COR-L47 (cell line): ENCODE results near the gene OR11L1.

Experiments used
- DNase-seq: peaks from one replicate; lab custom pipeline; 2025; lab: John Stamatoyannopoulos, UW

The OR11L1 gene, protein sequence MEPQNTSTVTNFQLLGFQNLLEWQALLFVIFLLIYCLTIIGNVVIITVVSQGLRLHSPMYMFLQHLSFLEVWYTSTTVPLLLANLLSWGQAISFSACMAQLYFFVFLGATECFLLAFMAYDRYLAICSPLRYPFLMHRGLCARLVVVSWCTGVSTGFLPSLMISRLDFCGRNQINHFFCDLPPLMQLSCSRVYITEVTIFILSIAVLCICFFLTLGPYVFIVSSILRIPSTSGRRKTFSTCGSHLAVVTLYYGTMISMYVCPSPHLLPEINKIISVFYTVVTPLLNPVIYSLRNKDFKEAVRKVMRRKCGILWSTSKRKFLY

DNA sequence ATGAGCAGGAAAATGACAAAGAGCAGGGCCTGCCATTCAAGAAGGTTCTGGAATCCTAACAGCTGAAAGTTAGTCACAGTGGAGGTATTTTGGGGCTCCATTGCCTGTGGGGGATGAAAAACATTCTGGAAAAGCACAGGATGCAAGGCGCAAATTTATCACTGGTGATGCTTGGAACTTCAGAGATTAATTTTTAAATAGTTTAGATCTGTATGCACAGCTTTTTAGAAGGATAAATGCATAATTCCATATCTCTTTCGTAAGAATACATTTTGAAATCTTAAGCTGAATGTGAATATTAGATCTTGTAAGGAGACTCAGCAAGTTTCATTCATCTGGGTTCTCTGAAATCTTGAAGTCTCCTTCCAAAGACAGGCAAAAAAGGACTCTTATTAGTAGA lies at the start of gene OR11L1:
OR11L1 (minus strand) TSS at position 101 of the 400 bp plus-strand sequence; CDS start at position 101, 0 bp downstream.
- DNase-seq, result no peak

DNA sequence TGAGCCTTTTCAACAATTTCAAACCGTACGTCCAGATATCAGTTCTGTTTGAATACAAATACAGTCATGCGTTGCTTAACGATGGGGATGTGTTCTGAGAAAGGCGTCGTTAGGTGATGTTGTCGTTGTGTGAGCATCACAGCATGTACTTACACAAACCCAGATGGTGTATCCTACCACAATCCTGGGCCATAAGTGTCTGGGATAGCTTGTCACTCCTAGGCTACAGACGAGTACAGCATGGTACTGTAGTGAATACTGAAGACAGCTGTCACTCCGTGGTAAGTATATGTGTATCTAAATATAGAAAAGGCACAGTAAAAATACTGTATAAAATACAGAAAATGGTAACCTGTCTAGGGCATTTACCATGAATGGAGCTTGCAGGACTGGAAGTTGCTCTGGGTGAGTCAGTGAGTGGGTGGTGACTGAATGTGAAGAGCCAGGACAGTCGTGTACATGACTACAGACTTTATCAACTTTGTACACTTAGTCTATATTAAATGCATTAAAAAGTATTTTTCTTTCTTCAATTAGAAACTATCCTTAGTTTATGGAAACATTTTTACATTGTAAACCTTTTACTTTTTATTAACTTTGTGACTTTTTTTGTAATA lies 43.2 kb upstream of the OR11L1 start:
- DNase-seq, result no peak

DNA sequence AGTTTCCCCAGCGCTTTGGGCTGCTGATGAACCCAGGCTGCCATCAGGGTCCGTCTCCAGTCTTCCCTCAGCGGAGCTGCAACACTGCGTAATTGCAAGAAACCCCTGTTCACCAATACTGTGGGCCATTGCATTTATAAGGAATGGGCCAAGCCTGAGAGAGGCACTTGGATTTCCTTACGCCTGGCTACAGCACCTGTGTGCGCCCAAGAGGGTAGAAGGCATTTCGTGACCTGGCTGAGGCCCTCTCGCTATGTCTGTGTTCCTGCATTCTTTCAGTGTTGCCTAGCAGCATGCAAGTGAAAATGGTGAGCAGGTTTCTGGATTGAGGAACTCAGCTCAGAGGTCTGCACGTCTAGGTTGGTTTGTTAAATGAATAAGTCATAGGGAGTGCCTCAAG lies 41.6 kb upstream of the OR11L1 start:
- no peak for DNase-seq

DNA sequence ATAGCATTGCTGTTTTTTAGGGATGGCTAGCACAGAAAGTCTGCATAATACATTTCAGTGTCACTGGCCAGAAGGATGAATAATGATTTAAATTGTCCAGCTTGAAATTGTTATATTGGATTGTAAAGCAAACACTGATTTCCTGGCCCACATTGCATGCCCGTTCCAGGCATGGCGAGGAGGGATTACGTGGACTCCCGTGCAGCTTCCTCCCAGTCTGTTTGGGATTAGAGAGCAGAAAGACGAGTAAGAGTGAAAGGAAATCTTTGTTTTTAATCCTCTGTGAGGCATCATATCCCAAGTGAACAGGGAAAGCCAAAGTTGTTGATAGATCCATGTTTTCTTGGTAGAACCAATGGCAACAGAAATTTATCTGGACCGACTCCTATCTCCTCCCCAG lies 23.7 kb upstream of the OR11L1 start:
- DNase-seq, result no peak

DNA sequence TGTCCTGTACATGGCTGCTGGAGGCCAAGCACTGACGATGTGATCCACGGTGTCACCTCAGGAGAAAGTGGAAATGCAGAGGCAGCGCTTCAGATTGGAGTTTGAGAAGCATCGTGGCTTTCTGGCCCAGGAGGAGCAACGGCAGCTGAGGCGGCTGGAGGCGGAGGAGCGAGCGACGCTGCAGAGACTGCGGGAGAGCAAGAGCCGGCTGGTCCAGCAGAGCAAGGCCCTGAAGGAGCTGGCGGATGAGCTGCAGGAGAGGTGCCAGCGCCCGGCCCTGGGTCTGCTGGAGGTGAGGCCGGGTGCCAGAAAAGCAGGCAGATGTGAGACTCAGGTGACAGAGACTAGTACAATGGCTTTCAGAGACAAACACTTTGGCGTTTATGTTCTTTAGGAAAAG lies 22.9 kb upstream of the OR11L1 start:
- DNase-seq, result no peak

DNA sequence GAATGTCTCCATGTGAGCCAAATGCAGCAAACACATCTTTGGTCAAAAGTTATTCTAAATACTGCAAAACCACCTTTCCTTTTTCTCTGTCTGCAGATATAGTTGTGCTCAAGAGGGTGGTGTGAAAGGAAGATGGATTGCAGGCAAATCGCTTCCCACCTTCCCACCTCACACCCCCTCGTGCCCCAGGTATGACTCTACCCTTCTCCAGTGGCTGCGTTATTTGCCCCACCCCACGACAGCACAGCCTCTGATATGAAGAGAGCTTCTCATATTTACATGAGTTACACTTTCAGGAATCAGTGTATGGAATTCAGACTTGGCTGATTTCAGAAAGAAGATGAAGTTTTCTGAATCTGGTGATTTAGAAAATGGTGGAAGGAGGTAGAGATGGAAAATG lies 21.1 kb upstream of the OR11L1 start:
- no peak for DNase-seq

DNA sequence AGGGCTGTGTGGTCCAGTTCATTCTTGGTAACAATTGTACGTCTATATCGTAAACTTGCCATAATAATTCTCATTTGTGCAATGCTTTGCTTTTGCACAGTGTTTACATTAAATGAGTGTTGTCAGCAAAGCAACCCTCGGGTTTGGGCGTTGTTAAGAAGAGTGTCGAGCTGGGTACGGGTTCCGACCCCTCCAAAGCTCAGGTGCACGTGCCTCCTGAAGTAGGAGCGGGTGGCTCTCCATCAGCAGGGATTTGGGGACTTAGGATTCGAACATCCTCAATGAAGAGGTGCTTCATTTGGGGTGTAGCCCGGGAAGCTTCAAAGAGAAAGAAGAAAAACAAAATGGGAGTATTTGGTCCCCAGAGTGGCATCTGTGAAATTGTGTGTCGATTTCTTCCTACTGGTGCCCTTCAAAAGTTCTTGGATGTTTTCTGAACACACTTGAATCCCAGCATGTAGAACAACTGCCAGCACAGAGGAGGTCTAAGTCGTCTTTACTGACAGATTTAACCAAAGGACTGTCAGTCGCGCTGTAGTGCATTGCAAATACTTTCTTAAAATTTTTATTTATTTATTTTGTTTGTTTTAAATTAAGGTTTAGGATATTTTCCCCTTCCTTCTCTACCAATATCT lies 16.4 kb upstream of the OR11L1 start:
- no peak for DNase-seq

DNA sequence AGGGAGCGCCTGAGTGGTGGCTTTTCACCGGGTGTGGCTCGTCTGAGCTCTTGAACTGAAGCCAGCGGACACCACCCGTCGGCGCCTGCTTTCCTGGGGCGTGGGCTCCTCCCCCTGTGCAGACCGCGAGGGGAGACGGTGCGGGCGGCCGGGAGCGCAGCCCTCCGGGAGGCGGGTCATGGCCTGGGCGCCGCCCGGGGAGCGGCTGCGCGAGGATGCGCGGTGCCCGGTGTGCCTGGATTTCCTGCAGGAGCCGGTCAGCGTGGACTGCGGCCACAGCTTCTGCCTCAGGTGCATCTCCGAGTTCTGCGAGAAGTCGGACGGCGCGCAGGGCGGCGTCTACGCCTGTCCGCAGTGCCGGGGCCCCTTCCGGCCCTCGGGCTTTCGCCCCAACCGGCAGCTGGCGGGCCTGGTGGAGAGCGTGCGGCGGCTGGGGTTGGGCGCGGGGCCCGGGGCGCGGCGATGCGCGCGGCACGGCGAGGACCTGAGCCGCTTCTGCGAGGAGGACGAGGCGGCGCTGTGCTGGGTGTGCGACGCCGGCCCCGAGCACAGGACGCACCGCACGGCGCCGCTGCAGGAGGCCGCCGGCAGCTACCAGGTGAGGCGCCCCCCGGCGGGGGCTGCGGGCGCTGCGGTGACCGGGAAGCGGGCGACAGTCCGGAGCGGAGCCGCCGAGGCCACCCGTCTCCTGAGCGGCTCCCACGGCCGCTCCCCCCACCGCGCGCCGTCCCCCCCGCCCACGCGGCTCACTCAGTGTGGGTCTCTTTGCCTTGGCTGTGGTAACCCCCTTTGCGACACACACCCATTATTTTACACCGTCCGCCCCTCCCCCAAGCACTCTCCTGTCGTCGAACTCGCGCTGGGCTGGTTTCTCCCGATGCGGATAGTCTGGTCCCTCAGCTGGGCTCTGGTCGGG lies 15.6 kb upstream of the OR11L1 start, which contains the start of gene TRIM58:
TRIM58 (plus strand) TSS at position 119 of the 916 bp plus-strand sequence; CDS start at position 179, 60 bp downstream.
- no peak for DNase-seq

DNA sequence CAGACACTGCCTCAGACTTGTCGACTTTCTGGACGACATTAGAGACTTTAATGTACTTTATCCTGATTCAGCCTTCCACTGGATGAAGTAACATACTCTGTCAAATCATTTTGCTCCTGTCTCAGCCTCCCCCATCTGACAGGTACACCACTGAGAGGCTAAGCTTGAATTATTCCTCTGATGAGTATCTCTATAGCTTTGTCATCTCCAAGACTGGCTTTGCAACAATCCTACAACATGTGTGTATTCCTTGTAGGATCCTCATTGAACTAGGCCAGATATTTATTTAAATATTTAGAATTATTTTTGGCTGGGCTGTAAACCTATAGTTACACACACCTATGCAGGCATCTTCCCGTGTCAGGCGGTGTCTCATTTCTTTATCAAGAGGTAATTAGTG lies 14.2 kb upstream of the OR11L1 start:
- DNase-seq, result no peak

DNA sequence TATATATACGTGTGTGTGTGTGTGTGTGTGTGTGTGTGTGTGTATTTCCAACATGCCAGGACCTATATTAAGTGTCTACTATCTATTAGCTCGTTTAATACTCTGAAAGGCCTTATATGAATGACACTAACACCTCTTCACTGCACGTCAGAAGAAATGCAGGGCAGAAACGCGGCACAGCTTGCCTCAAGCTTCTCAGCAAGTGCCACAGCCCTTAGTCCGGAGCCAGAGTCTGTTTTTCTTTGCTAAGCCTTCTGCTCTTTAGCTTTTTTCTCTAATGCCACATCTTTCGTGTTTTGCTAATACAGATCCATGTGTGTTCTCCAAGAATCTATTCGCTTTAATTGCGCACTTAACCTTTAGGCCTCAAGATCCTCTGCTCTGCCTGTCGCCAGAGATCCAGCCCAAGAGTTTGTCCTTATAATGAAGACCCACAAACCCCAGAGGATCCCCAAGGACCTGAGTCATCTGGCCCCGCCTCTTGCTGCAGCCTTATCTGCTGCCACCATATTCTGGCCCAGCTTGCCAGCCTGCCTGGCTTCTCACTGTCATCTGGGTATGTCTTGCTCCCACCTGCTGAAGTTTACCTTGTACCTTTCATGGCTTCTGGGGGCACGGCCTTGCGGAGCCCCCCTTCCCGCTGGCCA lies 13.3 kb upstream of the OR11L1 start:
- DNase-seq, result no peak

DNA sequence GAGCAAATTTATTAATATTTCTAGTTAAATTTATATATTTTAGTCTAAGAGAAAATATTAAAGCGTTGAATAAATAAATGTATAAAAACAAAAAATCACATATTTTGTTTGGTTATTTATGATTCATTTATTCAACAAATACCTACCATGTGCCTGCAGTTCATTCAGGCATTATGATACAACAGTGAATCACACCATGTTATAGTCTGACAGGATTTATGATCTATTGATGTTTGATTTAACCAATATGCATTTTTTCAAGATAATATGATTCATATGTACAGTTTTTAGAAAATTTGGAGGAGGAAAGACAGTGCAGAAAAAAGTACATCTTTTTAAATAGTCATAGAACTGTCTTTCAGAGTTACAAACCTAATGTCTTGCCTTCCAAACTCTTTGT lies 7.9 kb upstream of the OR11L1 start:
- DNase-seq, result no peak

DNA sequence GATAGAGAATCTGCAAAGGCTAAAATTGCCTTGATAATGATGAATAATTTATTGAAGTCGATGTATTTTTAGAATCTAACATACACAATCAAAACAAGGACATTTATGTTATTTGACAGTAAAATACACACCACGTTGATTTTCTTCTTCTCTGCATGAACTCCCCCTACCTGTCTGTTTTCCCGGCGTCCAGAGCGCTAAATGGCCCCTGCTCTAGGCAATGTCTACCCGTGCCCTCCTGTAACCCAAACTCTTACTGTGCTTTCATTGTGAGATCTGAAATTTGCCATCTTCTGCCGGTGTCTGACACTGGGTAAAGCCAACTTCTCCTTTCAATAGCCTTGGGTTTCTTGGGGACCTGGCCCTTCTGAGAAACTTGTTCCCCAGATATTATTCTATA lies 6.7 kb upstream of the OR11L1 start:
- DNase-seq, result no peak

DNA sequence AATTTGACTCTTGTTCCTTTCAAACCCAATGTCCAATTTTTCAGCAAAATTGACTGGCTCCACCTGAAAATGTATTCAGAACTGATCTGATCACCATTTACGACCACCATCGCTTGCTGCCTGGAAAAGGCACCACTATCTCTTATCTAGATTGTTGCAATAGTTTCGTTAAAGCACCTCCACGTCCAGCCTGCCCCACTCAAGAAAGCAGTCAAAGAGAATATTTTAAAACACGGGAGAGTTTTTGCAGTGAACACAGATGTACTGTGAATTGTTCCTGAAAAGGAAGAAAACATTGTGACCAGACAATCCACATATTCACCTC lies 4.0 kb upstream of the OR11L1 start:
- no peak for DNase-seq

DNA sequence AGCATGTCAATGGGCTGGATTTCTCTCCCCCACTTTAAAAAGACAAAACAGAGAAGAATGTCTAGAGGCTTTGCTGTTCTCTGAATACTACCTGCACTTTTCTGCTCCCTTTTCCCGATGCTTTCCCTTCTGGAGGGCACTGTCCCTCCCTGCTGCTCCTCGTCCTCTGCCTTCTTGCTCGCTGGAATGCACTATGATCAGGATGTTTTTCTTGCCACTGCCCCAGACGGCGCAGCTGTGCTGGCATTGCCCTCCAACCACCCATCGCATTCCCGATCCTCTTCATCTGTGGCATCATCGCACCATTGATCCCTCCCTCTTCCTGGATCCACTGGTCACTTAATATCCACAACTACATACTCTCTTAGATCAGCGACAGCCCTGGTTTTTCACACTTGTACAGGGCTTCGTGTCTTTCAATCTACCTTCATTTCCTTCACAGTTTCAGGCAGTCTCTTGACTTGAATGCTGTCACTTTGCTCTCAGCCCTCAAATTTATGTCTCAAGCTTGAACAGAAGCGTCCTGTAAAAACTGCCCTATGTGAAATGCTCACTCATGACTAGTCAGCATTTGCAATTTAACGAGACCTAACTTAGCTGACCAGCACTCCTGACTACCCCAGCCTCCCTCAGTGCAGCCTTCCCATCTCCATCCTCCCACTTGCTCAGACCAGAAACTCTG lies 3.5 kb upstream of the OR11L1 start:
- DNase-seq, result no peak

DNA sequence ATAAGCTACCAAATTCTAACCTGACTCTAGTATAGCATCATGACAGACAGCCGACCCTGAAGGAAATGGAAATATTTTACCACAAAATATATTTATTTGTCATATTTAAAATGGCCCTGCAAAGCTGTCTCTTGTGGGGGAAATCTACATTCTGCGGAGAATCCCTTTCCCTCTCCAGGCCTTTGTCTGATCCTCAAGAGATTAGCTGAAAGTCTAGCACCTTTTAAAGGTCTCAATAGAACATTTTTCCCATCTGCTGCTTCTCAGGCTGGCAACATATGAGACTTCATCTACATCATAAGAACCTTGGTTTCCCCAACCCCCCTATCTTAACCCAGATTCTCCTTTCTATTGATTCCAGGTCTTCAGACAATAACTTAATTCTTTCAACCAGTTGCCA lies 1.7 kb upstream of the OR11L1 start:
- no peak for DNase-seq

DNA sequence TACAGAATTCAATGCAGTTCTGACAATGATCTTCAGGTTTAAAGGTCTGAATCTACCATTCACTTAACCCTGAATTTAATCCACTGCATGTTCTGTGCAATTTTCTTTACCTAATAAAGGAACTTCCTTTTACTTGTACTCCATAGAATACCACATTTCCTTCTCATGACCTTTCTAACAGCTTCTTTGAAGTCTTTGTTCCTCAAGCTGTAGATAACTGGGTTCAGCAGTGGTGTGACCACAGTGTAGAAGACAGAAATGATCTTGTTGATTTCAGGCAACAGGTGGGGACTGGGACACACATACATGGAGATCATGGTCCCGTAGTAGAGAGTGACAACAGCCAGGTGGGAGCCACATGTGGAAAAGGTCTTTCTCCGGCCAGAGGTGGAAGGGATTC lies 878 bp downstream of the OR11L1 start:
- DNase-seq, result no peak

DNA sequence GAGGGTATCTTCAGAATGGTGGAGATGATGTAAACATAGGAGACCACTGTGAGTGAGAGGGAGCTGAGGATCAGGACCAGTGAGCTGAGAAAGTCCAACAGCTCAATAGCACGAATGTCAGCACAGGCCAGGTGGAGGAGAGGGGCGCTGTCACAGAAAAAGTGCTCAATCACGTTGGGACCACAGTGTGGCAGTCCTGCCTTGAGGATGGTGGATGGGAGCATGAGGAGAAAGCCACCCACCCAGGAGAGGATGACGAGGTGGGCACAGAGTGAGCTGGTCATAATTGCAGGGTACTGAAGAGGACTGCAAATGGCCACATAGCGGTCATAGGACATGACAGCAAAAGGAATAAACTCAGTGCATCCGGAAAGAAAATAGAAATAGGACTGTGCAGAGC lies 8.1 kb downstream of the OR11L1 start:
- DNase-seq, result no peak

DNA sequence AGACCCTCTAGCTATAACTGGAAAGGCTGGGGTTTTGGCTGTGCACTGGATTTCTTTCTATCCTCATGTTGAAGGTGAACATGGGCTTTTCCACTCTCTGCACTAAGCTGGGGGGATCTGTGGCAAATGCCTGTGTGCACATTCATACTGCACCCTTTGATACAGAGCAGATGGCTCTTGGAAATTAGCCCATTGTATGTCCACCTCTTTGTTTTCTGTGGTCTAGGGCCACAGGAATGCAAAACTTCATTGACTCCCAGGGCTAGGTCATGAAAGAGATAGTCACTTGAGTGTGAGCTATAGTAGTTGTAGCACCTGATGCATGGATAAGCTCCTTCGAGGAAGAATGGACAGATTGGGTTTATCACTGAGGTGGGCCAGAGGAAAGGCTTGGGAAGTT lies 12.0 kb downstream of the OR11L1 start:
- no peak for DNase-seq

DNA sequence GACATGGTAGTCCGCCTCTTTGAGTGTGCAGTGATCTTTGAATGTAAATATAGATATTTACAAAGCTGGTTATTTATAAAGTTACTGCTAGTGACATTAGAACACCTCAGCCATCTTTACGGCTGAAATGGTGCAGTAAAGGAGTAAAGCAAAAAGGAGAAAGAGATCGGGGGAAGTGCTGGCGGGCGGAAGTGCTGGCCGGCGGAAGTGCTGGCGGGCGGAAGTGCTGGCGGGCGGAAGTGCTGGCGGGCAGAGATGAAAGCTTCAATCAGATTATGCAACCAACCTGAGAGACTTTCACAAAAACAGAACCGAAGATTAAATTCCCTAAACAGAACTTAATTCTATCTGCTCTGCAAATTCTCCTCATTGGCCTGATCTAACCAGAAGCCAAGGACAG lies 16.3 kb downstream of the OR11L1 start:
- DNase-seq, result no peak

DNA sequence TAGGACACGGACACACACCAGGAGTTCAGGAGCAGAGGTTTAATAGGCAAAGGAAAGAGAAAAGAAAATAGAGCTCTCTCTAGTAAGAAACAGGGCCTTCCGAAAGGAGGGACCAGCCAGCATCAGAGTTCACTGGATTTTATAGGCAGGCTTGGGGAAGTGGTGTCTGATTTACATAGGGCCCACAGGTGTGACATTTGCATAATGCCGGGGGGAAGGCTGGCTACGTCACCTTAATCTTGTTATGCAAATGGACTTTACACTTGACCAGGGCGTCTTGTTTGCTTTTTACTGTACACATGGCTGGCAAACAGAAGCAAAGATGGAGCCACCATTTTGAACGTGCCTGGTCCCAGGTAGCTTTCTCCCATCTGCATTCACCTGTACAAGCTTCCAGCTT lies 17.7 kb downstream of the OR11L1 start, which contains the start of gene OR14A16:
OR14A16 (minus strand) TSS at position 97 of the 400 bp plus-strand sequence. CDS start 8,390 bp downstream, outside the sequence.
- no peak for DNase-seq

DNA sequence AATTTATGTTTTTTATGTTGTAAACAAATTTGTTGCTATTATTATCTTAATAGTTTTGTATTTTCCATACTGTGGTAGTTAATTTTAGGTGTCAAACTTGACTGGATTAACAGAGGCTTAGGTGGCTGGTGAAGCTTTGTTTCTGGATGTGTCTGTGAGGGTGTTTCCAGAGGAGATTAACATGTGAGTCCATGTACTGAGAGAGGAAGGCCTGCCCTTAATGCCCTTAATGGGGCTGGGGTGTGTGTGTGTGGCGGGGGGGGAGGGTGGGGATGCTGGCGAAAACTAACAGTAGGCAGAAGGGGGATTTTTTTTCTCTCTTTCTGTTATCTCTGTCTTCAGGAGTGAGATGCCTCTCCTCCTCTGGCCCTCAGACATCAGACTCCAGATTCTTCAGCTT lies 19.6 kb downstream of the OR11L1 start:
- DNase-seq, result no peak
